Tibial nerve (tissue), 4 donors: ENCODE results near the gene COL4A2. TPM values are rescaled to one million over a fixed set of nuclear protein-coding genes. Genes with fewer than 3 reads are reported as not detected.
A peak's percentile ranks its signal among the peaks of the same experiment; 100 is the strongest.

Experiments used
- DNase-seq, 2 donors: peaks; one replicate each; pipeline ENCODE4 v3.0.0-alpha.2; 2019; ENCODE audit warnings: low spot score in 2 of 2
- H3K27ac ChIP-seq, 4 donors: fragments of 200-600 bp; sonication (generic) in 3 of 4; one replicate each; pipeline ENCODE4 v1.5.1; 2017 to 2019; ENCODE audit warnings: mild to moderate bottlenecking in 1 of 4
- H3K27me3 ChIP-seq, 2 donors: fragments of 200-600 bp; sonication (generic) in 1 of 2; one replicate each; pipeline versions ENCODE4 v1.5.1 to v1.6.0; 2017 to 2019
- H3K36me3 ChIP-seq, 3 donors: fragments of 200-600 bp; sonication (generic); one replicate each; pipeline ENCODE4 v1.5.1; 2018 to 2019
- H3K4me1 ChIP-seq, 4 donors: fragments of 200-600 bp; sonication (generic) in 3 of 4; one replicate each; pipeline ENCODE4 v1.5.1; 2017 to 2019
- H3K4me3 ChIP-seq, 4 donors: fragments of 200-600 bp; sonication (generic) in 3 of 4; one replicate each; pipeline ENCODE4 v1.5.1; 2017 to 2019; ENCODE audit warnings: mild to moderate bottlenecking in 1 of 4, moderate library complexity in 1 of 4
- H3K9me3 ChIP-seq, 4 donors: fragments of 200-600 bp; sonication (generic) in 3 of 4; one replicate each; pipeline ENCODE4 v1.5.1; 2017 to 2019
- EP300 ChIP-seq, 2 donors: sonication (generic); formaldehyde crosslinking; IDR thresholded peaks; one replicate each; pipeline ENCODE4 v1.6.1; 2017; ENCODE audit warnings: antibody characterized with exemption in 2 of 2, mild to moderate bottlenecking in 1 of 2
- POLR2A ChIP-seq, 2 donors: fragments of 450-650 bp; IDR thresholded peaks; one replicate each; pipeline ENCODE4 v1.6.1; 2017; ENCODE audit warnings: antibody characterized with exemption in 2 of 2, mild to moderate bottlenecking in 2 of 2, moderate library complexity in 2 of 2
- WGBS, 2 donors: methylation state at CpG; one replicate each; pipeline ENCODE4 v1.1.5; 2018; 5-methylcytosine and 5-hydroxymethylcytosine counted together
- total RNA-seq, 4 donors: library from RNA; depleted of rRNA; stranded (reverse); fragments of >200 nt; gene quantifications; one replicate each; pipeline ENCODE4 v1.1.0, GENCODE V29; 2016
- TF ChIP-seq, protein P1 (sequence below), 5 experiments: fragments of 200-600 bp in 3 of 5; fragments of 450-650 bp in 2 of 5; sonication (generic) in 3 of 5; IDR thresholded peaks; one replicate each; pipeline ENCODE4 v1.5.1; 2016 to 2019; ENCODE audit warnings: antibody characterized with exemption in 5 of 5, mild to moderate bottlenecking in 3 of 5, moderate library complexity in 2 of 5

Gene COL4A2
- total RNA-seq, 4 donors from 2014 or later: 576 to 821 (median 658) TPM

- DNase-seq: peak; percentile 30 to 33
- 44 to 56% methylated on average over 17 of the region's 17 CpGs for WGBS, 2 donors
- Histone ChIP-seq H3K4me3 (no peak overlapping the region), H3K27me3 (no peaks in the 10 kb centered on the region), H3K4me1 (peaks cover 0 to 42% (median 1%) of the 10 kb centered on the region in 4 donors), H3K9me3 (no peaks in the 10 kb centered on the region), H3K36me3 (peaks cover 4 to 96% (median 8%) of the 10 kb centered on the region in 3 donors), H3K27ac (peak overlapping the region; percentile 57 to 78 (median 69))
- TF ChIP-seq EP300 (IDR thresholded peaks at IDR 0.05) (peak in 1 of 2 donors; percentile 48), POLR2A (IDR thresholded peaks at IDR 0.05) (no peak)
These were observed 199.9 kb downstream of the COL4A2 start for GRCh38 chr13:110506859-110507566.

DNA sequence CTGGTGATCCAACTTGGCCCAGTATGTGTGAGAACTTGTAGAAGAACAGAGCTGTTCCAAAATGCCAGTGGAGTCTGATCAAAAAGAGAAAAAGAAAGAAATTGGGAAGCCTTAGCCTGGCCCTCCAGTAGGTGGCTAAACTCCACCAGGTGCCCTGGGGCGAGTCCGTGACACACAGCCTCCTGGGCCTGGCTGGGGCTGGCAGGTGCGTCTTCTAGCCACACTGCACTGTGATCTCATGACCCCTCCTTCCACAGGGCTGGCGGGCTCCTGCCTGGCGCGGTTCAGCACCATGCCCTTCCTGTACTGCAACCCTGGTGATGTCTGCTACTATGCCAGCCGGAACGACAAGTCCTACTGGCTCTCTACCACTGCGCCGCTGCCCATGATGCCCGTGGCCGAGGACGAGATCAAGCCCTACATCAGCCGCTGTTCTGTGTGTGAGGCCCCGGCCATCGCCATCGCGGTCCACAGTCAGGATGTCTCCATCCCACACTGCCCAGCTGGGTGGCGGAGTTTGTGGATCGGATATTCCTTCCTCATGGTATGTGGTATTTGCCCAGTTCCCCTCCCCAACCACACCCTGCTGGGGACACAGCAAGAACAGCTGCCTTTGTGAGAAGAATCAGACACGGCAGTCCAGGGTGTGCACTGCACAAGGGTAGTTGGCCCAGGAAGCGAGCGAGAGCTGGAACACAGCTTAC, 200.7 kb downstream of the COL4A2 start:
- no peaks in the 10 kb centered on the region for H3K27me3 ChIP-seq
- H3K4me1 ChIP-seq: peaks cover 0 to 42% (median 1%) of the 10 kb centered on the region in 4 donors
- H3K36me3 ChIP-seq: peaks cover 4 to 96% (median 9%) of the 10 kb centered on the region in 3 donors
- H3K4me3 ChIP-seq: no peak overlapping the region
- TF ChIP-seq EP300 (IDR thresholded peaks at IDR 0.05) (no peak), POLR2A (IDR thresholded peaks at IDR 0.05) (no peak)
- TF ChIP-seq, protein P1, sequence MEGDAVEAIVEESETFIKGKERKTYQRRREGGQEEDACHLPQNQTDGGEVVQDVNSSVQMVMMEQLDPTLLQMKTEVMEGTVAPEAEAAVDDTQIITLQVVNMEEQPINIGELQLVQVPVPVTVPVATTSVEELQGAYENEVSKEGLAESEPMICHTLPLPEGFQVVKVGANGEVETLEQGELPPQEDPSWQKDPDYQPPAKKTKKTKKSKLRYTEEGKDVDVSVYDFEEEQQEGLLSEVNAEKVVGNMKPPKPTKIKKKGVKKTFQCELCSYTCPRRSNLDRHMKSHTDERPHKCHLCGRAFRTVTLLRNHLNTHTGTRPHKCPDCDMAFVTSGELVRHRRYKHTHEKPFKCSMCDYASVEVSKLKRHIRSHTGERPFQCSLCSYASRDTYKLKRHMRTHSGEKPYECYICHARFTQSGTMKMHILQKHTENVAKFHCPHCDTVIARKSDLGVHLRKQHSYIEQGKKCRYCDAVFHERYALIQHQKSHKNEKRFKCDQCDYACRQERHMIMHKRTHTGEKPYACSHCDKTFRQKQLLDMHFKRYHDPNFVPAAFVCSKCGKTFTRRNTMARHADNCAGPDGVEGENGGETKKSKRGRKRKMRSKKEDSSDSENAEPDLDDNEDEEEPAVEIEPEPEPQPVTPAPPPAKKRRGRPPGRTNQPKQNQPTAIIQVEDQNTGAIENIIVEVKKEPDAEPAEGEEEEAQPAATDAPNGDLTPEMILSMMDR (IDR thresholded peaks at IDR 0.05): no peak
- WGBS, 2 donors: 90% methylated on average over 19 to 23 of the region's 23 CpGs
- DNase-seq: no peak
- no peaks in the 10 kb centered on the region for H3K9me3 ChIP-seq
- H3K27ac ChIP-seq: peak overlapping the region; percentile 57 to 78 (median 69)

- Histone ChIP-seq H3K4me1 (peaks cover 0 to 42% (median 1%) of the 10 kb centered on the region in 4 donors), H3K27ac (peak overlapping the region in 3 of 4 donors; percentile 41 to 69 (median 67)), H3K27me3 (no peaks in the 10 kb centered on the region), H3K9me3 (no peaks in the 10 kb centered on the region), H3K36me3 (peaks cover 0 to 96% (median 5%) of the 10 kb centered on the region in 3 donors), H3K4me3 (no peak overlapping the region)
- 47 to 62% methylated on average over 4 of the region's 4 CpGs for WGBS, 2 donors
- DNase-seq: no peak
- TF ChIP-seq EP300 (IDR thresholded peaks at IDR 0.05): no peak
- TF ChIP-seq POLR2A (IDR thresholded peaks at IDR 0.05): no peak
- TF ChIP-seq, protein P1 (IDR thresholded peaks at IDR 0.05): no peak
These were observed 202.4 kb downstream of the COL4A2 start for GRCh38 chr13:110509478-110509926.

DNA sequence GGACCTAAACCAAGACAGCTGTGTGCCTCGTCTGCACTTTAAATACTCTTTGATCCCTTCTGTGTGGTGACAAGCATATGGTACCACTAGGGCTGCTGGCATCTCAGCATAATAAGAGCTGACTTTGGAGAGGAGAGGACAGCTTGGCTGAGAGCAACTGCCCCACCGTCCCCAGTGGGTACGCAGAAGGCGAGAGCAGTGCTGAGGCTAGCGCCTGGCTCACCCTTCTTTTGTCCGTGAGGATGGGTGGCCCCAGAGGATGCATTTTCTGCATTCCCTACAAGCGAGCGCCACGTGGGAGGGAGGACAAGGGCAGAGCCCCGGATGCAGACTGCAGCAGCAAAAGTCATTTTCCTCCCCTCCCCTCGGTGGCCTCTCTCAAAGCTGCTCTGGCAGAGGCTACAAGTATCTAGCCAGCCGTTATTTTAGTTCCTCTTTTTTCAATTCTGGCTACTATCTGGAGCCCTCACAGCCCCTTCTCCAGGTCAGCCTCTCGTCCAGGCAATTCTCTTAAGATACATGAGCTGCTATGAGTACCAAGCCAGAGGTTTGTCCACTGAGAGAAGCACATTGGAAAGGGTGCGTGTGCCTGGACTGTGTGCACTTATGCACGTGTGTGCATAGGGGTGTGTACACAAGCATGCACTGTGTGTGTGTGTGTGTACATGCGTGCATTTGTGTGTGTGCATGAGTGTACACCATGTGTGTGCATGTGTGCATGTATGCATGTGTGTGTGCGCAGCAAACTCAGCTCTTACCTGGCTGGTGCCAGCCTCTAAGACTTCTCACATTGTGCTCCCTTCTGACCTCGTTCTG, 203.1 kb downstream of the COL4A2 start:
- Histone ChIP-seq H3K36me3 (peaks cover 0 to 96% (median 5%) of the 10 kb centered on the region in 3 donors), H3K27me3 (no peaks in the 10 kb centered on the region), H3K27ac (peak overlapping the region in 3 of 4 donors; percentile 41 to 69 (median 67)), H3K4me3 (no peak overlapping the region), H3K4me1 (peaks cover 0 to 42% (median 1%) of the 10 kb centered on the region in 4 donors), H3K9me3 (no peaks in the 10 kb centered on the region)
- DNase-seq: no peak
- WGBS, 2 donors: 33 to 43% methylated on average over 17 to 18 of the region's 18 CpGs
- TF ChIP-seq, protein P1 (IDR thresholded peaks at IDR 0.05): peak in 1 of 5 experiments; percentile 18
- no peak for TF ChIP-seq POLR2A (IDR thresholded peaks at IDR 0.05)
- TF ChIP-seq EP300 (IDR thresholded peaks at IDR 0.05): peak in 1 of 2 donors; percentile 7

- no peak for DNase-seq
- H3K27ac ChIP-seq: peak overlapping the region in 2 of 4 donors; percentile 24 to 36
- no peaks in the 10 kb centered on the region for H3K27me3 ChIP-seq
- H3K4me3 ChIP-seq: no peak overlapping the region
- no peak for TF ChIP-seq POLR2A (IDR thresholded peaks at IDR 0.05)
- no peaks in the 10 kb centered on the region for H3K9me3 ChIP-seq
- H3K36me3 ChIP-seq: peaks cover 0 to 94% (median 5%) of the 10 kb centered on the region in 3 donors
- WGBS, 2 donors: 90 to 94% methylated on average over 31 of the region's 31 CpGs
- H3K4me1 ChIP-seq: peaks cover 0 to 37% (median 1%) of the 10 kb centered on the region in 4 donors
These were observed 204.6 kb downstream of the COL4A2 start for GRCh38 chr13:110511509-110512181.
